HT1080 (cell line): Measurements from ENCODE around the gene EXOSC1. TPM values are rescaled to one million over a fixed set of nuclear protein-coding genes. Genes with fewer than 3 reads are reported as not detected.
A peak's percentile ranks its signal among the peaks of the same experiment; 100 is the strongest.
"Not testable (repeated sequence)": the region's sequence is repeated elsewhere in the genome, so short reads cannot be mapped to it uniquely, and the experiment has no call there.

ENCODE experiments used
- DNase-seq: peaks from one replicate; pipeline ENCODE4 v3.0.0-alpha.2; 2015; ENCODE audit warnings: low read depth
- polyA plus RNA-seq, 2 experiments: library from polyadenylated mRNA; depleted of rRNA; stranded (reverse); fragments of >200 nt; gene quantifications; 2 replicates each; pipeline ENCODE4 v1.2.3, GENCODE V29; 2015
- total RNA-seq: library from RNA; depleted of rRNA; stranded (reverse); fragments of >200 nt; shearing (Covaris generic); gene quantifications from 2 replicates; pipeline ENCODE4 v1.2.3, GENCODE V29; 2014; rRNA removed

The EXOSC1 gene
- 73.4 and 78.3 TPM in 2 replicates for total RNA-seq
- 46.7 and 47.2 TPM in 2 replicates for polyA plus RNA-seq (2015; cell fraction: cytosol; rRNA removed)
- polyA plus RNA-seq (2015; cell fraction: nucleus; rRNA removed) = 38.7 and 39.2 TPM in 2 replicates

- peak; percentile 94 for DNase-seq
Measured at GRCh38 chr10:97445722-97446639, at the start of gene EXOSC1, which contains the start of gene ZDHHC16. Gene EXOSC1, minus strand, starts transcription at chr10:97446006. Its CDS starts 21 bp downstream, at chr10:97445985. Gene ZDHHC16, plus strand, starts transcription at chr10:97446175. Its CDS starts 5,501 bp downstream, at chr10:97451676.

GRCh38 chr10:97494863-97495506, 49.2 kb upstream of the EXOSC1 start:
- no peak for DNase-seq

- DNase-seq = no peak
Measured at GRCh38 chr10:97494151-97494550, 48.3 kb upstream of the EXOSC1 start.

- no peak for DNase-seq
Measured at GRCh38 chr10:97490592-97490991, 44.8 kb upstream of the EXOSC1 start.

GRCh38 chr10:97485647-97486281, 40.0 kb upstream of the EXOSC1 start:
- DNase-seq = no peak

- no peak for DNase-seq
Measured at GRCh38 chr10:97483921-97484320, 38.1 kb upstream of the EXOSC1 start.

- DNase-seq = no peak
Measured at GRCh38 chr10:97483506-97483905, 37.7 kb upstream of the EXOSC1 start.

GRCh38 chr10:97482381-97482780, 36.6 kb upstream of the EXOSC1 start:
- DNase-seq = no peak

- no peak for DNase-seq
Measured at GRCh38 chr10:97481071-97481470, 35.3 kb upstream of the EXOSC1 start.

GRCh38 chr10:97479939-97480338, 34.1 kb upstream of the EXOSC1 start:
- no peak for DNase-seq

- not testable (repeated sequence) for DNase-seq
Measured at GRCh38 chr10:97479410-97479809, 33.6 kb upstream of the EXOSC1 start.

- DNase-seq = no peak
Measured at GRCh38 chr10:97475936-97476594, 30.3 kb upstream of the EXOSC1 start.

- no peak for DNase-seq
Measured at GRCh38 chr10:97474918-97475317, 29.1 kb upstream of the EXOSC1 start.

GRCh38 chr10:97468781-97469180, 23.0 kb upstream of the EXOSC1 start:
- not testable (repeated sequence) for DNase-seq

- DNase-seq = no peak
Measured at GRCh38 chr10:97468162-97468561, 22.4 kb upstream of the EXOSC1 start.

- peak; percentile 83 for DNase-seq
Measured at GRCh38 chr10:97466755-97467154, 20.9 kb upstream of the EXOSC1 start.

- DNase-seq = no peak
Measured at GRCh38 chr10:97465982-97466381, 20.2 kb upstream of the EXOSC1 start.

- no peak for DNase-seq
Measured at GRCh38 chr10:97464226-97464625, 18.4 kb upstream of the EXOSC1 start.

- DNase-seq = peak; percentile 57
Measured at GRCh38 chr10:97463363-97464132, 17.7 kb upstream of the EXOSC1 start.

- DNase-seq = no peak
Measured at GRCh38 chr10:97462309-97462708, 16.5 kb upstream of the EXOSC1 start.
